ENCODE data around the gene EXOC3. TPM values are rescaled to one million over a fixed set of nuclear protein-coding genes. Genes with fewer than 3 reads are reported as not detected.

EXOC3 gene
- total RNA-seq, 1 experiment from 2014 or later, result 55.0 TPM

DNA sequence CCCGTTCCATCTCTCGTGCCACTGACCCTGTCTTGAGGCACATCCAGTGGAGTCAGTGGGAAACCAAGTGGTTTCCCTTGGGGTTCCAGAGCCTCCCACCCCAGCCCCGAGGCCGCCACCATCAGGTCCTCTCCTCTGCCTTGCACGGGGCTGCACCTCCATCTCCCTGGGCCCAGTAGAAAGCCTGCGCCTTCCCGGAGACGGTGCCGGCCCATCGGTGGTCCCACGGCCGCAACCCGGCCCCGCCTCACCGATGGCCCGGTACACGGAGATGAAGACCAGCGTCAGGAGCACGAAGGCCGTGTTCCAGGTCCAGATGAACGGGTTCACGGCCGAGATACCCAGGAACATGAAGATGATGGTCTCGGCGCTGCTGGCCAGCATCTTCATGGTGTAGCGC lies 40.0 kb downstream of the EXOC3 start:
- CTCF ChIA-PET, result no interaction called here
- H3K4me1 ChIP-seq (ENCODE audit: control insufficient read depth, insufficient read depth, low read length), result no peaks in the 10 kb centered on the region
- DNase-seq (ENCODE audit: low read depth, low spot score), result no peak
- intact Hi-C loops (cut with micrococcal nuclease; ENCODE audit: unreplicated experiment) (no loop called here), in situ Hi-C loops (cut with HindIII; ENCODE audit: low pct_unique_long_range_greater_than_20kb, low sequenced_read_pairs) (no loop called here)
- POLR2A ChIA-PET, result no interaction called here
- H3K9me3 ChIP-seq (ENCODE audit: control insufficient read depth, insufficient read depth, low read depth, low read length), result no peaks in the 10 kb centered on the region
- TF ChIP-seq CTCF (IDR thresholded peaks at IDR 0.05) (no peak), REST (IDR thresholded peaks at IDR 0.05; ENCODE audit: insufficient read depth in 1 of 2, low read depth in 2 of 2, low read length in 1 of 2) (no peak), TCF7L2 (IDR thresholded peaks at IDR 0.05; ENCODE audit: low read depth, low read length) (no peak), SIN3A (IDR thresholded peaks at IDR 0.05; ENCODE audit: borderline replicate concordance, insufficient read depth, low read depth, low read length) (no peak), POLR2AphosphoS5 (IDR thresholded peaks at IDR 0.05; ENCODE audit: low read depth, low read length) (no peak)
- no peaks in the 10 kb centered on the region for H3K27me3 ChIP-seq (ENCODE audit: control insufficient read depth, insufficient read depth, low read length)
- no peaks in the 10 kb centered on the region for H3K36me3 ChIP-seq (ENCODE audit: control insufficient read depth, insufficient read depth, low read length)
- H3K27ac ChIP-seq (ENCODE audit: low read length), result no peak overlapping the region
- H3K4me3 ChIP-seq (ENCODE audit: low read depth in 2 of 2, low read length in 2 of 2), result no peak overlapping the region
- no TSS peak for BruUV-seq (replicated peaks)
- no peak for ATAC-seq

- Histone ChIP-seq H3K27me3 (ENCODE audit: control insufficient read depth, insufficient read depth, low read length) (no peaks in the 10 kb centered on the region), H3K4me3 (ENCODE audit: low read depth in 2 of 2, low read length in 2 of 2) (no peak overlapping the region), H3K4me1 (ENCODE audit: control insufficient read depth, insufficient read depth, low read length) (no peaks in the 10 kb centered on the region), H3K9me3 (ENCODE audit: control insufficient read depth, insufficient read depth, low read depth, low read length) (no peaks in the 10 kb centered on the region), H3K36me3 (ENCODE audit: control insufficient read depth, insufficient read depth, low read length) (no peaks in the 10 kb centered on the region), H3K27ac (ENCODE audit: low read length) (no peak overlapping the region)
- POLR2A ChIA-PET, result no interaction called here
- DNase-seq (ENCODE audit: low read depth, low spot score) (no peak), ATAC-seq (no peak)
- BruUV-seq (replicated peaks), result no TSS peak
- TF ChIP-seq REST (IDR thresholded peaks at IDR 0.05; ENCODE audit: insufficient read depth in 1 of 2, low read depth in 2 of 2, low read length in 1 of 2), result no peak
- no peak for TF ChIP-seq TCF7L2 (IDR thresholded peaks at IDR 0.05; ENCODE audit: low read depth, low read length)
- TF ChIP-seq POLR2AphosphoS5 (IDR thresholded peaks at IDR 0.05; ENCODE audit: low read depth, low read length), result no peak
- TF ChIP-seq SIN3A (IDR thresholded peaks at IDR 0.05; ENCODE audit: borderline replicate concordance, insufficient read depth, low read depth, low read length), result no peak
- no peak for TF ChIP-seq CTCF (IDR thresholded peaks at IDR 0.05)
- in situ Hi-C loops (cut with HindIII; ENCODE audit: low pct_unique_long_range_greater_than_20kb, low sequenced_read_pairs), result no loop called here
- CTCF ChIA-PET, result no interaction called here
- intact Hi-C loops (cut with micrococcal nuclease; ENCODE audit: unreplicated experiment), result no loop called here
These were observed 40.6 kb downstream of the EXOC3 start for GRCh38 chr5:483434-484140.
